ENCODE data around the gene NCBP2L. TPM values are rescaled to one million over a fixed set of nuclear protein-coding genes. Genes with fewer than 3 reads are reported as not detected.
"Not testable (repeated sequence)": the region's sequence is repeated elsewhere in the genome, so short reads cannot be mapped to it uniquely, and the experiment has no call there.

Gene NCBP2L
- total RNA-seq, 2 donors from 2014 or later: not detected

DNA sequence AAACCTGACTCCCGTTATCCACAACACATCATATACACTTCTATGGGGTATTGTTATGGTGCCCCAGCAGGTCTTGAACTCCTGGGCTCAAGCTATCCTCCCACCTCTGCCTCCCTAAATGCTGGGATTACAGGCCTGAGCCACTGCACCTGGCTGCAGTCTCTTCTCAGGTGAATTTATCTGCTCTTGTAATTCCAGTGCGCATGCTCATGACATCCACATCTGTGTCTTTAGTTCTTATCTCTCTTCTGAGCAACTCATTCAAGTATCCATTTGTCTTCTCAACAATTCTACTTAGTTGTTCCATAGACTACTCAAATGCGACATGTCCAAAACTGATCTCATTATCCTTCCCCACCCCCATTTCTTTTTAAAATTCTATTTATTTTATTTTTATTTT is 27.6 kb downstream of the NCBP2L start:
- no peak for DNase-seq (ENCODE audit: low spot score)
- no peak for ATAC-seq (ENCODE audit: insufficient number of reproducible peaks, low FRiP score, low read depth)
- Histone ChIP-seq H3K36me3 (no peaks in the 10 kb centered on the region), H3K27me3 (replicated peaks; ENCODE audit: insufficient read depth) (no peaks in the 10 kb centered on the region), H3K4me1 (ENCODE audit: control insufficient read depth in 1 of 2, low read depth in 2 of 2) (no peaks in the 10 kb centered on the region), H3K9me3 (no peaks in the 10 kb centered on the region), H3K27ac (no peak overlapping the region), H3K4me3 (no peak overlapping the region)
- TF ChIP-seq, protein P1, sequence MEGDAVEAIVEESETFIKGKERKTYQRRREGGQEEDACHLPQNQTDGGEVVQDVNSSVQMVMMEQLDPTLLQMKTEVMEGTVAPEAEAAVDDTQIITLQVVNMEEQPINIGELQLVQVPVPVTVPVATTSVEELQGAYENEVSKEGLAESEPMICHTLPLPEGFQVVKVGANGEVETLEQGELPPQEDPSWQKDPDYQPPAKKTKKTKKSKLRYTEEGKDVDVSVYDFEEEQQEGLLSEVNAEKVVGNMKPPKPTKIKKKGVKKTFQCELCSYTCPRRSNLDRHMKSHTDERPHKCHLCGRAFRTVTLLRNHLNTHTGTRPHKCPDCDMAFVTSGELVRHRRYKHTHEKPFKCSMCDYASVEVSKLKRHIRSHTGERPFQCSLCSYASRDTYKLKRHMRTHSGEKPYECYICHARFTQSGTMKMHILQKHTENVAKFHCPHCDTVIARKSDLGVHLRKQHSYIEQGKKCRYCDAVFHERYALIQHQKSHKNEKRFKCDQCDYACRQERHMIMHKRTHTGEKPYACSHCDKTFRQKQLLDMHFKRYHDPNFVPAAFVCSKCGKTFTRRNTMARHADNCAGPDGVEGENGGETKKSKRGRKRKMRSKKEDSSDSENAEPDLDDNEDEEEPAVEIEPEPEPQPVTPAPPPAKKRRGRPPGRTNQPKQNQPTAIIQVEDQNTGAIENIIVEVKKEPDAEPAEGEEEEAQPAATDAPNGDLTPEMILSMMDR (IDR thresholded peaks at IDR 0.05): no peak

DNA sequence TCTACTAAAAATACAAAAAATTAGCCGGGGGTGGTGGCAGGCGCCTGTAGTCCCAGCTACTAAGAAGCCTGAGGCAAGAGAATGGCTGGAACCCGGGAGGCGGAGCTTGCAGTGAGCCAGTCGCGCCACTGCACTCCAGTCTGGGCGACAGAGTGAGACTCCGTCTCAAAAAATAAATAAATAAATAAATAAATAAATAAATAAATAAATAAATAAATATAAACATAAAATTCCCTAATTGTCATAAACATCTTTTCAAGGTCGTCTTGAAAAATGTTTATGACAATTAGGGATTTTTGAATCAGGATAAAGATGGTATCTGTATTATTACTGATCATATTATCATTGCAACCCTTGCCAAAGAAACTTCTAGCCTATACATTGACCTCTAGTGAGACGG is 32.5 kb downstream of the NCBP2L start:
- DNase-seq (ENCODE audit: low spot score); H3K4me1 ChIP-seq (ENCODE audit: control insufficient read depth in 1 of 2, low read depth in 2 of 2); H3K27me3 ChIP-seq (replicated peaks; ENCODE audit: insufficient read depth); ATAC-seq (ENCODE audit: insufficient number of reproducible peaks, low FRiP score, low read depth); H3K9me3 ChIP-seq; H3K27ac ChIP-seq; H3K36me3 ChIP-seq; H3K4me3 ChIP-seq: not testable (repeated sequence)

DNA sequence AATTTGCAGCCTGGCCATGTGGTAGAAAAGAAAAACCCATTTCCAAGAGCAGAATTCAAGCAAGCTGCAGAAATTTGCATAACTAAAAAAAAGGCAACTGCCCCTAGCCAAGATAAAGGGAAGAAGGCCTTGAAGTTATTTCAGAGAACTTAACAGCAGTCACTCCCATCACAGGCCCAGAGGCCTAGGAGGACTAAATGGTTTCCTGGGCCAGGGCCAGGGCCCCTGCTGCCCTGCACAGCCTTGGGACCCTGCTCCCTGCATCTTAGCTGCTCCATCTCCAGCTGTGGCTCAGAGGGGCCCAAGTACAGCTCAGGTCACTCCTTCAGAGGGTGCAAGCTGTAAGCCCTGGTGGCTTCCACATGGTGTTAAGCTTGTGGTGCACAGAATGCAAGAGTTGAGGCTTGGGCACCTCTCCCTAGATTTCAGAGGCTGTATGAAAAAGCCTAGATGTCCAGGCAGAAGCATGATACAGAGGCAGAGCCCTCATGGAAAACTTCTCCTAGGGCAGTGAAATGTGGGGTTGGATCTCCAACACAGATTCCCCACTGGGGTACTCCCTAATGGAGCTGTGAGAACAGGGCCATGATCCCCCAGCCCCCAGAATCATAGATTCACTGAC is 41.5 kb downstream of the NCBP2L start:
- H3K4me3 ChIP-seq: no peak overlapping the region
- H3K9me3 ChIP-seq: no peaks in the 10 kb centered on the region
- H3K36me3 ChIP-seq: no peaks in the 10 kb centered on the region
- ATAC-seq (ENCODE audit: insufficient number of reproducible peaks, low FRiP score, low read depth) (no peak), DNase-seq (ENCODE audit: low spot score) (no peak)
- H3K4me1 ChIP-seq (ENCODE audit: control insufficient read depth in 1 of 2, low read depth in 2 of 2): no peaks in the 10 kb centered on the region
- no peaks in the 10 kb centered on the region for H3K27me3 ChIP-seq (replicated peaks; ENCODE audit: insufficient read depth)
- no peak overlapping the region for H3K27ac ChIP-seq
- TF ChIP-seq, protein P1 (IDR thresholded peaks at IDR 0.05): no peak

DNA sequence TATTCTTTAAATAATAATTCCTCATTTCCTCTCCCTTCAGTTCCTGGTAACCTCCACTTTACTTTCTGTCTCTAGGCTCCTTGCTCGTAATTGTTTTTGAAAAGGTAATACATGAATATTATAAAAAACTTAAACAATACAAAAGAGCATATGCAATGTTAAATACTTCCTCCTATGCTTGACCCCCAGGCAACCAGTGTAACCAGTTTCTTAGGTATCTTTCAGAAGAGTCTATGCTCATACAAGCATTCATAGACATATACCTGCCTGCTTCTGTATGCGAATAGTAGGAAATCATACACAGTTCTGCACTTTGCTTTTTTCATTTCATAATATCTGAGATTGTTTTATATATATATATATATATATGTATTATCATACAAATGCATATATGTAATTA is 45.5 kb downstream of the NCBP2L start:
- ATAC-seq (ENCODE audit: insufficient number of reproducible peaks, low FRiP score, low read depth): no peak
- no peak overlapping the region for H3K4me3 ChIP-seq
- H3K27me3 ChIP-seq (replicated peaks; ENCODE audit: insufficient read depth): no peaks in the 10 kb centered on the region
- TF ChIP-seq, protein P1 (IDR thresholded peaks at IDR 0.05): no peak
- H3K27ac ChIP-seq: no peak overlapping the region
- no peaks in the 10 kb centered on the region for H3K36me3 ChIP-seq
- no peaks in the 10 kb centered on the region for H3K9me3 ChIP-seq
- peaks cover 0 to 4% of the 10 kb centered on the region in 2 donors for H3K4me1 ChIP-seq (ENCODE audit: control insufficient read depth in 1 of 2, low read depth in 2 of 2)
- no peak for DNase-seq (ENCODE audit: low spot score)

DNA sequence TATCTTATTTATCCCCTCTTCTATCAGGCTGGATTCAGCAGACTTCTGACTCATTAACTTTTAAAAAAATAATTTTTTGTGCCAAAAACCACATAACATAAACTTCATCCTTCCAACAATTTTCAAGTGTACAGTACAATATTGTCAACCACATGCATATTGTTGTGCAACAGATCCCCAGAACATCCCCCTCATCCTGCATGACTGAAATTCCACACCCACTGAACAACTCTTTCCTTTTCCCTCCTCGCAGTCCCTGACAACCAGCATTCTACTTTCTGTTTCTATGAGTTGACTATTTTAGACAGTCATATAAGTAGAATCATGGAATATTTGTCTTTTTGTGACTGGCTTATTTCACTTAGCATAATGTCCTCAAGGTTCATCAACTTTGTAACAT is 45.9 kb downstream of the NCBP2L start:
- H3K27me3 ChIP-seq (replicated peaks; ENCODE audit: insufficient read depth): no peaks in the 10 kb centered on the region
- H3K27ac ChIP-seq: no peak overlapping the region
- DNase-seq (ENCODE audit: low spot score): no peak
- H3K4me3 ChIP-seq: no peak overlapping the region
- no peaks in the 10 kb centered on the region for H3K9me3 ChIP-seq
- no peaks in the 10 kb centered on the region for H3K36me3 ChIP-seq
- TF ChIP-seq, protein P1 (IDR thresholded peaks at IDR 0.05): no peak
- no peak for ATAC-seq (ENCODE audit: insufficient number of reproducible peaks, low FRiP score, low read depth)
- peaks cover 0 to 4% of the 10 kb centered on the region in 2 donors for H3K4me1 ChIP-seq (ENCODE audit: control insufficient read depth in 1 of 2, low read depth in 2 of 2)

DNA sequence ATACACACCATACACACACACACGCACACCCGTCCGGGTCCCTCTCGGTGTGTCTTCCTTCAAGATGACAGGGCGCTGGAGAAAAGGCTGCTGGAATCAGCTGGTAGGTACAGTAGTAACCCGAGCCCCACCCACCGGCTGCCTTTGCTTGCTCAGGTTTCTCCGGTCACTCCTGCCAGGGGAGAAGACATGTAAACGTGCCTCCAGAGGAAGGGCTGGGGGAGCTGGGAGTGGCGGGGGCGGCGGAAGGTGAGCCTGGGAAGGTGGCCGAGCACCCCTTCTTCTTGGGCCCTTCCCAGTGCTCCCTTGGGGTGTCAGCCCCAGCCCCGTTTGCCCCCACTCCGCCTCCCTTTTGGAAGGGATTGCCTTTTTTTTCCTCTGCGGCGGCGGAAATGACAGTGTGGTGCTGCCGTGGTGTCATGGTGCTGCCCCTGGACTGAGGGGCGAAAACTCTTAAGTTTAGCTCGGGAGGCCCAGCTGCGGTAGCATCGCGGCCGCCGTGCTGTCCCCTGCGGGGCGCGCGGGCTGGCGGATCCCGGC is 48.2 kb downstream of the NCBP2L start, which contains the start of gene MID2:
TSS of gene MID2 (plus strand) at position 169 of the 540 bp plus-strand sequence. CDS start 561 bp downstream, outside the sequence.
- H3K4me1 ChIP-seq (ENCODE audit: control insufficient read depth in 1 of 2, low read depth in 2 of 2): peaks cover 0 to 4% of the 10 kb centered on the region in 2 donors
- peak within 1 kb of the TSS; percentile 74 to 89 for H3K27ac ChIP-seq
- H3K9me3 ChIP-seq: no peaks in the 10 kb centered on the region
- H3K36me3 ChIP-seq: no peaks in the 10 kb centered on the region
- DNase-seq (ENCODE audit: low spot score) (no peak), ATAC-seq (ENCODE audit: insufficient number of reproducible peaks, low FRiP score, low read depth) (no peak)
- TF ChIP-seq, protein P1 (IDR thresholded peaks at IDR 0.05): no peak
- H3K4me3 ChIP-seq: peak within 1 kb of the TSS; percentile 74
- no peaks in the 10 kb centered on the region for H3K27me3 ChIP-seq (replicated peaks; ENCODE audit: insufficient read depth)
